ES-I3 (cell line): ENCODE data around the gene GJC3.
"Not testable (repeated sequence)": the region's sequence is repeated elsewhere in the genome, so short reads cannot be mapped to it uniquely, and the experiment has no call there.

Source experiments
- H3K36me3 ChIP-seq: 2 replicates; pipeline ENCODE4 v1.6.1; 2013; ENCODE audit warnings: mild to moderate bottlenecking, low read length, control low read depth, moderate library complexity; ENCODE audit not compliant: insufficient read depth
- H3K4me1 ChIP-seq: 2 replicates; pipeline ENCODE4 v1.6.1; 2013; ENCODE audit warnings: mild to moderate bottlenecking, control low read depth, low read length; ENCODE audit not compliant: insufficient read depth
- H3K9ac ChIP-seq: 2 replicates; pipeline ENCODE4 v1.6.1; 2013; ENCODE audit warnings: low read depth, mild to moderate bottlenecking, low read length, moderate library complexity
- H3K9me3 ChIP-seq: 2 replicates; pipeline ENCODE4 v1.6.1; 2013; ENCODE audit warnings: mild to moderate bottlenecking, low read length, moderate library complexity; ENCODE audit not compliant: control insufficient read depth, insufficient read depth

Gene GJC3

GRCh38 chr7:99949645-99950228, 20.3 kb upstream of the GJC3 start:
- H3K4me1 ChIP-seq: peaks cover 3% of the 10 kb centered on the region; the same call in 1 of the 2 replicates
- H3K36me3 ChIP-seq: no peaks in the 10 kb centered on the region
- 0 out of 2 replicates have a peak, but pooled peaks cover 11% of the 10 kb centered on the region for H3K9me3 ChIP-seq
- H3K9ac ChIP-seq: no peak overlapping the region

- Histone ChIP-seq H3K4me1 (peaks cover 16% of the 10 kb centered on the region), H3K36me3 (no peaks in the 10 kb centered on the region), H3K9me3 (0 out of 2 replicates have a peak, but pooled peaks cover 11% of the 10 kb centered on the region), H3K9ac (no peak overlapping the region)
Observed at GRCh38 chr7:99947608-99948007, 18.2 kb upstream of the GJC3 start.

- peaks cover 16% of the 10 kb centered on the region for H3K4me1 ChIP-seq
- H3K9me3 ChIP-seq: peaks cover under 1% of the 10 kb centered on the region; the same call in 1 of the 2 replicates
- H3K36me3 ChIP-seq: peaks cover 2% of the 10 kb centered on the region; the same call in 1 of the 2 replicates
- H3K9ac ChIP-seq: peak overlapping the region; percentile 10
Observed at GRCh38 chr7:99944497-99945070, 15.2 kb upstream of the GJC3 start.

- H3K9ac ChIP-seq: peak overlapping the region; percentile 23
- H3K9me3 ChIP-seq: peaks cover 7% of the 10 kb centered on the region
- peaks cover 16% of the 10 kb centered on the region for H3K4me1 ChIP-seq
- H3K36me3 ChIP-seq: peaks cover 2% of the 10 kb centered on the region; the same call in 1 of the 2 replicates
Observed at GRCh38 chr7:99943641-99944496, 14.4 kb upstream of the GJC3 start.

- Histone ChIP-seq H3K36me3 (peaks cover 2% of the 10 kb centered on the region; the same call in 1 of the 2 replicates), H3K4me1 (peaks cover 3% of the 10 kb centered on the region), H3K9ac (no peak overlapping the region), H3K9me3 (peaks cover 13% of the 10 kb centered on the region)
Observed at GRCh38 chr7:99938296-99938695, 8.9 kb upstream of the GJC3 start.

GRCh38 chr7:99935009-99935408, 5.6 kb upstream of the GJC3 start:
- H3K36me3 ChIP-seq, H3K9ac ChIP-seq, H3K4me1 ChIP-seq: not testable (repeated sequence)
- H3K9me3 ChIP-seq: peaks cover 13% of the 10 kb centered on the region

- H3K9ac ChIP-seq: no peak overlapping the region
- H3K4me1 ChIP-seq: no peaks in the 10 kb centered on the region
- no peaks in the 10 kb centered on the region for H3K36me3 ChIP-seq
- H3K9me3 ChIP-seq: no peaks in the 10 kb centered on the region
Observed at GRCh38 chr7:99930376-99930775, 956 bp upstream of the GJC3 start.

GRCh38 chr7:99929730-99930053, 272 bp upstream of the GJC3 start:
- Histone ChIP-seq H3K9ac (peak overlapping the region; percentile 43; the same call in 1 of the 2 replicates), H3K9me3 (no peaks in the 10 kb centered on the region), H3K36me3 (no peaks in the 10 kb centered on the region), H3K4me1 (no peaks in the 10 kb centered on the region)

- Histone ChIP-seq H3K36me3 (no peaks in the 10 kb centered on the region), H3K9ac (no peak overlapping the region), H3K9me3 (no peaks in the 10 kb centered on the region), H3K4me1 (no peaks in the 10 kb centered on the region)
Observed at GRCh38 chr7:99928188-99928587, 1.2 kb downstream of the GJC3 start.

- no peaks in the 10 kb centered on the region for H3K4me1 ChIP-seq
- no peak overlapping the region for H3K9ac ChIP-seq
- no peaks in the 10 kb centered on the region for H3K36me3 ChIP-seq
- H3K9me3 ChIP-seq: no peaks in the 10 kb centered on the region; the same call in 1 of the 2 replicates
Observed at GRCh38 chr7:99927536-99927935, 1.9 kb downstream of the GJC3 start.

GRCh38 chr7:99926321-99926720, 3.1 kb downstream of the GJC3 start:
- Histone ChIP-seq H3K36me3 (no peaks in the 10 kb centered on the region), H3K4me1 (no peaks in the 10 kb centered on the region), H3K9ac (no peak overlapping the region), H3K9me3 (peaks cover under 1% of the 10 kb centered on the region; the same call in 1 of the 2 replicates)

- Histone ChIP-seq H3K36me3 (no peaks in the 10 kb centered on the region), H3K4me1 (no peaks in the 10 kb centered on the region), H3K9ac (no peak overlapping the region), H3K9me3 (peaks cover 8% of the 10 kb centered on the region; the same call in 1 of the 2 replicates)
Observed at GRCh38 chr7:99923200-99923599, 6.2 kb downstream of the GJC3 start.

GRCh38 chr7:99920149-99920548, 9.3 kb downstream of the GJC3 start:
- H3K9me3 ChIP-seq: peaks cover 8% of the 10 kb centered on the region; the same call in 1 of the 2 replicates
- H3K4me1 ChIP-seq: no peaks in the 10 kb centered on the region
- H3K9ac ChIP-seq: no peak overlapping the region
- H3K36me3 ChIP-seq: no peaks in the 10 kb centered on the region

GRCh38 chr7:99919814-99920112, 9.7 kb downstream of the GJC3 start:
- Histone ChIP-seq H3K9me3 (peaks cover 8% of the 10 kb centered on the region; the same call in 1 of the 2 replicates), H3K4me1 (no peaks in the 10 kb centered on the region), H3K36me3 (no peaks in the 10 kb centered on the region), H3K9ac (no peak overlapping the region)
